Aorta (tissue), 5 donors: ENCODE measurements around the gene MLXIPL. TPM values are rescaled to one million over a fixed set of nuclear protein-coding genes. Genes with fewer than 3 reads are reported as not detected.

Source experiments
- ATAC-seq: fragments of 200-7000 bp; cut with Tn5 transposase; one replicate; pipeline ENCODE4 v1.9.1; 2022; ENCODE audit warnings: moderate library complexity; ENCODE audit not compliant: low FRiP score
- DNase-seq, 2 donors: peaks; one replicate each; pipeline ENCODE4 v3.0.0-alpha.2; 2020
- H3K27ac ChIP-seq, 2 donors: one replicate each; pipeline ENCODE4 v1.5.1; 2013; ENCODE audit warnings: low read length in 2 of 2, mild to moderate bottlenecking in 2 of 2, moderate library complexity in 2 of 2, control low read depth in 1 of 2, inconsistent platforms in 1 of 2, low read depth in 1 of 2
- H3K27me3 ChIP-seq, 2 donors: one replicate each; pipeline ENCODE4 v1.6.1; 2013; ENCODE audit warnings: control low read depth in 1 of 2, low read length in 1 of 2, mild to moderate bottlenecking in 1 of 2, moderate library complexity in 1 of 2; ENCODE audit not compliant: insufficient read depth in 2 of 2, control insufficient read depth in 1 of 2
- H3K36me3 ChIP-seq, 2 donors: one replicate each; pipeline ENCODE4 v1.6.1; 2013; ENCODE audit warnings: control low read depth in 1 of 2, low read length in 1 of 2, mild to moderate bottlenecking in 1 of 2; ENCODE audit not compliant: insufficient read depth in 2 of 2, control insufficient read depth in 1 of 2
- H3K4me1 ChIP-seq, 2 donors: one replicate each; pipeline ENCODE4 v1.6.1; 2013; ENCODE audit warnings: low read length in 2 of 2, control low read depth in 1 of 2, mild to moderate bottlenecking in 1 of 2, moderate library complexity in 1 of 2; ENCODE audit not compliant: insufficient read depth in 2 of 2, control insufficient read depth in 1 of 2
- H3K4me3 ChIP-seq, 2 donors: one replicate each; pipeline ENCODE4 v1.5.1; 2013; ENCODE audit warnings: low read length in 2 of 2, control low read depth in 1 of 2, mild to moderate bottlenecking in 1 of 2
- H3K9me3 ChIP-seq: one replicate; pipeline ENCODE4 v1.6.1; 2013; ENCODE audit warnings: mild to moderate bottlenecking, low read length; ENCODE audit not compliant: control insufficient read depth
- WGBS, 2 donors: extraction: QIAGEN DNeasy Blood & Tissue Kit; methylation state at CpG; one replicate each; pipeline ENCODE4 v1.1.7; 2013; 5-methylcytosine and 5-hydroxymethylcytosine counted together
- intact Hi-C, 2 donors: fragments of 100-400 bp; cut with DNase I; formaldehyde crosslinking; loops; one replicate each; pipeline versions ENCODE4 v1.14.2 to v1.15.0; 2022
- polyA plus RNA-seq, 2 donors: library from polyadenylated mRNA; stranded (reverse); fragments of 200-250 nt; gene quantifications; one replicate each; pipeline ENCODE4 v1.2.3, GENCODE V29; 2013
- total RNA-seq, 2 donors: library from RNA; stranded (reverse); fragmentation: NEBNext Ultra II Directional; extraction: Animal tissue kit (Norgen Biotek cat#: 25700); gene quantifications; one replicate each; pipeline ENCODE4 v1.2.1, GENCODE V29; 2021
- donor health status: healthy with polysubstance abuse.
- donor health status: Bipolar disorder and iron deficiency.
- donor health status: DM: no; HTN: no; CAD: no.
- donor health status: DM: no; HTN: no; CAD: no.
- donor health status: DM: yes; HTN: yes; CAD: no.

MLXIPL gene
- total and polyA plus RNA-seq, 4 donors: 0.23 to 13.5 (median 3.3) TPM

DNA sequence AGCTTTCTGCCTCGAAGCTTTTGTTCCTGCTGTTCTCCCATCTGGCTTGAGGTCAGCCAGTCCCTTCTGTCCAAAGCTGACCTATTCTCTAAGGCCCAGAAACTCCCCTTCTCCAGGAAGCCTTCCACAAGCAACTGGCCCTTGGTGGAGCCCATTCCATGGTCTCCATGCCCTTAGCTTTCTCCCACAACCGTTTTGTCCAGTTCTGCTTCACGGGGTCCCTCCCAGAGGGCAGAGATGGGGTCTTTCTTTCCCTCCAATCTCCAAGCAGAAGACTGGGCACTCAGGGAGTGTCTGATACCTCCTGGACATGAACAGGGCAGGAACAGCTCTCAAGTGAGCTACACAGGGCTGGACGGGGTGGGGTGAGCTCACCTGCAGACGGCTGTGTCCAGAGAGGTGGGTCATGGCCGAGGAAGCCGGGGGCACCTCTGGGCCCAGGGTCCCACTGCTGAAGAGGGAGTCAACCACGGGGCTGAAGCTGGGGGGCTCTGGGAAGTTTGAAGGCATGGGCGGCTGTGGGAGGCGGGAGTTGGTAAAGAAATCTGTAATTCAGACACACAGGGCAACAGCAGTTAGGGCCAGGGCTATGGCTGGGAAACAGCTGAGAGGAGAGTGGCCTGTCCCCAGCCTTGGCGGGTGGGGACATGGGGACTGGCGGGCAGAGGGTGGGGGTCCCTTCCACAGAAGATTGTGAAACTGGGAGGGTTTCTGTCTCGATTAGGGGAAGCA lies 25.0 kb downstream of the MLXIPL start:
- no peaks in the 10 kb centered on the region for H3K27me3 ChIP-seq
- intact Hi-C loops: no loop called here
- H3K27ac ChIP-seq: no peak overlapping the region
- no peaks in the 10 kb centered on the region for H3K36me3 ChIP-seq
- H3K9me3 ChIP-seq: no peaks in the 10 kb centered on the region
- ATAC-seq (no peak), DNase-seq (no peak)
- 76 to 78% methylated on average over 12 to 13 of the region's 13 CpGs for WGBS, 2 donors
- H3K4me3 ChIP-seq: no peak overlapping the region
- H3K4me1 ChIP-seq: no peaks in the 10 kb centered on the region

DNA sequence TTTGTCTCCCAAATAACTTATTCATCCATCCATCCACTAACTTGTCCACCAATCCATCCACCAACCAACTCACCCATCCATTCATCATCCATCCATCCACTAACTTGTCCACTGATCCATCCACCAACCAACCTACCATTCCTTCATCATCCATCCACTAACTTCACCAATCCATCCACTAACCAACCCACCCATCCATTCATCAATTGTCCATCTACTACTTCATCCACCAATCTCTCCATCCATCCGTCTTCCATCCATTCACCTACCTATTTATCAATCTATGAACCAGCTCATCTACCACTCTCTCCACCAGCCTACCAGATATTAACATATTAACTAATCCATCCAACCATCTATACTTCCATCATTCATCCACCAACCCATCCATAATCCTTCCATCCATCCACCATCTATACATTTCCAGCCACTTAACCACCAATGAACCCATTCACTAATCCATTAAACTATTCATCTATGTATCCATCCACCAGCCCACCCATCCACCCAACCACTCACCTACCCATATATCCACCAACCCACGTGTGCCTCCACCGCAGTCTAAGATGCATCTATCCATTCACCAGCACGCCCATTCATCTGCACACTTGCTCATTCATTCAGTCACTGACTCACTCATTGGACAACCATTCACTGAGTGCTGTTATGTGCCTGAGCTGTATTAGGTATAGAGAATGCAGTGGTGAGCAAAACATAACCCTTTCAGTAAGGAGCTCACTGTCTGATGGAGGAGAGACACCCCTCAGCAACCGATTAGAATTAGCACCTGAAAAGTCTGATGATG lies 26.1 kb downstream of the MLXIPL start:
- DNase-seq (no peak), ATAC-seq (no peak)
- no peak overlapping the region for H3K27ac ChIP-seq
- no peaks in the 10 kb centered on the region for H3K36me3 ChIP-seq
- no peaks in the 10 kb centered on the region for H3K9me3 ChIP-seq
- intact Hi-C loops: no loop called here
- H3K4me1 ChIP-seq: no peaks in the 10 kb centered on the region
- 87 to 90% methylated on average over 5 of the region's 5 CpGs for WGBS, 2 donors
- no peak overlapping the region for H3K4me3 ChIP-seq
- H3K27me3 ChIP-seq: no peaks in the 10 kb centered on the region

- H3K36me3 ChIP-seq: no peaks in the 10 kb centered on the region
- no peak overlapping the region for H3K27ac ChIP-seq
- no peak for DNase-seq
- H3K9me3 ChIP-seq: no peaks in the 10 kb centered on the region
- H3K4me3 ChIP-seq: no peak overlapping the region
- intact Hi-C loops: no loop called here
- H3K4me1 ChIP-seq: no peaks in the 10 kb centered on the region
- WGBS, 2 donors: 49 to 55% methylated on average over 33 to 37 of the region's 37 CpGs
- no peaks in the 10 kb centered on the region for H3K27me3 ChIP-seq
- no peak for ATAC-seq
Measured at GRCh38 chr7:73596191-73597065, 27.9 kb downstream of the MLXIPL start.

GRCh38 chr7:73595358-73595757 lies 29.0 kb downstream of the MLXIPL start:
- Histone ChIP-seq H3K27ac (no peak overlapping the region), H3K36me3 (no peaks in the 10 kb centered on the region), H3K4me1 (no peaks in the 10 kb centered on the region), H3K27me3 (no peaks in the 10 kb centered on the region), H3K9me3 (no peaks in the 10 kb centered on the region), H3K4me3 (no peak overlapping the region)
- 86 to 90% methylated on average over 9 of the region's 9 CpGs for WGBS, 2 donors
- no peak for ATAC-seq
- intact Hi-C loops: no loop called here
- no peak for DNase-seq

DNA sequence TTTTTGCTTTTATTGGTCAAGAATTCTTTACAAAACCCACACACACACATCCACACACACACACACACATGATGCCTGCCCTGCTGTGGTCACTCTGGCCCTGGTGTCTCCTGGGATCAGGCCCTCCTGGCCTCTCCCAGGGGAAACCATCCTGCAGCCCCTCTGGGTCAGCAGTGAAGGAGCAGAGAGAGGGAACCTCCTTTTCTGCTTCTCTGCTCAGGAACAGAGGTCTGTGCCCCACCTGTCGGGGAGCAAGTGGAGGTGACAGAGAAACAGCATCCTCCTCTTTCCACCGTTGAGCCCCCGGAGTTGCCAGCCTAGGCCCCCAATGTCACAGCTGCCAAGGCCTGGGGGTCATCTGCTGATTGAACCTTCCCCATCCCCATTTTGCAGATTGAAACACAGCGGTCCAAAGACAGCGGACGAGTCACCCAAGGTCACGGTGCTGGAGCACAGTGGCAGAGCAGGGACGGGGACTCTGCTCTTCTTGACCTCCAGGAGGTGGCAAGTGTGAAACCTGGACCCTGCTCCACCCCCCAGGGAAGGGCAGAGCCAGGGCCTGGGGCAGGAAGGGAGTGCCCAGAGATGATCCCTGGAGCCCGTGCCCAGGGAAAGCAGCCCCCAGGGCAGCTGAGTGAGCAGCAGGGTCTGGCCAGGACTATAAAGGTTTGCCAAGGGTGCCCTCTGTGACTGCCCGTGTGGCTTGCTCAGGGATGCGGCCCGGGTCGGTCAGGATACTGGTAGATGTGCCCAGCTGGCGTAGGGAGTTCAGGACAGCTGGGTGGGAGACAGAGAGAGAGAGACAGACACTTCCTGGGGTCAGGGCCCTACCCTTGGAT lies 30.9 kb downstream of the MLXIPL start:
- peak; percentile 44 for ATAC-seq
- 83% methylated on average over 14 of the region's 14 CpGs for WGBS, 2 donors
- intact Hi-C loops: no loop called here

DNA sequence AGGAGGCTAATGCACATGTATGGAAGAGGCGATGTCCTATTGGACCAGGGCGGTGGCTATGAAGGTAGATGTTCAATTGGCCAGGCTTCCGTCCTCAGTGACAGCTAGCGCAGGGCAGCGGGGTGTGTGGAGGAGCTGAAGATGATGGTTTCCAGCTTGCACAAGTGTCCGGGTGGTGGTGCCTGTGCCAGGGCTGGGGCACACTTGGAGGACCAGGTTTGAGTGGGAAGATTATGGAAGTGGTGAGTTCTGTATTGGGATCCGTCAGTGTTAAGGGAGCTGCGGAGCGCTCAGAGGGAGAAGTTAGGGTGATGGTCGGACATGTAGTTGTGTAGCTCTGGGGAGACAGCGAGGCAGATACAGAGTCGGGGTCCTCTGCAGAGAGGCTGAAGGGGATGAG lies 37.4 kb downstream of the MLXIPL start:
- H3K4me1 ChIP-seq: no peaks in the 10 kb centered on the region
- H3K27me3 ChIP-seq: no peaks in the 10 kb centered on the region
- no peak overlapping the region for H3K4me3 ChIP-seq
- DNase-seq: peak in 1 of 2 donors; percentile 38
- no peaks in the 10 kb centered on the region for H3K36me3 ChIP-seq
- no peaks in the 10 kb centered on the region for H3K9me3 ChIP-seq
- no peak overlapping the region for H3K27ac ChIP-seq
- ATAC-seq: no peak
- intact Hi-C loops: no loop called here
- WGBS, 2 donors: 95% methylated on average over 12 of the region's 12 CpGs

More for the DNA sequence above, 30.9 kb downstream of the MLXIPL start:
- Histone ChIP-seq H3K4me1 (no peaks in the 10 kb centered on the region), H3K4me3 (no peak overlapping the region), H3K9me3 (no peaks in the 10 kb centered on the region), H3K27me3 (no peaks in the 10 kb centered on the region), H3K27ac (no peak overlapping the region), H3K36me3 (no peaks in the 10 kb centered on the region)
- no peak for DNase-seq

GRCh38 chr7:73585196-73585595 lies 39.1 kb downstream of the MLXIPL start:
- H3K9me3 ChIP-seq: no peaks in the 10 kb centered on the region
- H3K4me3 ChIP-seq: no peak overlapping the region
- no peaks in the 10 kb centered on the region for H3K27me3 ChIP-seq
- DNase-seq: no peak
- no peak overlapping the region for H3K27ac ChIP-seq
- no peaks in the 10 kb centered on the region for H3K4me1 ChIP-seq
- intact Hi-C loops: no loop called here
- WGBS, 2 donors: 76% methylated on average over 2 of the region's 2 CpGs
- H3K36me3 ChIP-seq: no peaks in the 10 kb centered on the region
- ATAC-seq: no peak

DNA sequence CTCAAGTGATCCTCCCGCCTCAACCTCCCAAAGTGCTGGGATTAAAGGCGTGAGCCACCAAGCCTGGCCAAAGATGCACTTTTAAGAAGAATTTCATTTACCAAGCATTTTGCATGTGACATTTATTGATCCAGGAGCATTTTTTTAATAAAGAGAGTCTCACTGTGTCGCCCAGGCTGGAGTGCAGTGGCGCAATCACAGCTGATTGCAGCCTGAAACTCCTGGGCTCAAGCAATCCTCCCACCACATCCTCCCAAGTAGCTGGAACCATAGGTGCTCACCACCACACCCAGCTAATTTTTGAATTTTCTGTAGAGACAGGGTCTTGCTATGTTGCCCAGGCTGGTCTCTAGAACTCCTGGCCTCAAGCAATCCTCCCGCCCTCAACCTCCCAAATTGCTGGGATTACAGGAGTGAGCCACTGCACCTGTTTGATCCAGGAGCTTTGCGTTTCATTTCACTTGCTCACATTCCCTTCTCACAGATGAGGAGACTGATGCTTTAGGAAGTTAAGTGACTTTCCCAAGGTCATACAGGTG lies 41.6 kb downstream of the MLXIPL start:
- WGBS, 2 donors: 92 to 94% methylated on average over 6 of the region's 6 CpGs
- intact Hi-C loops: no loop called here
- H3K27ac ChIP-seq: no peak overlapping the region
- H3K4me1 ChIP-seq: no peaks in the 10 kb centered on the region
- DNase-seq (peak in 1 of 2 donors; percentile 36), ATAC-seq (no peak)
- no peaks in the 10 kb centered on the region for H3K36me3 ChIP-seq
- H3K4me3 ChIP-seq: no peak overlapping the region
- no peaks in the 10 kb centered on the region for H3K27me3 ChIP-seq
- H3K9me3 ChIP-seq: no peaks in the 10 kb centered on the region
